ENCODE results near the gene CTXND2. TPM values are rescaled to one million over a fixed set of nuclear protein-coding genes. Genes with fewer than 3 reads are reported as not detected.

The CTXND2 gene
- polyA plus RNA-seq, 1 donor: not detected

GRCh38 chr1:150960646-150961045, 73.7 kb downstream of the CTXND2 start:
- no peak for DNase-seq (ENCODE audit: low read depth)

GRCh38 chr1:150961756-150962155, 74.8 kb downstream of the CTXND2 start:
- no peak for DNase-seq (ENCODE audit: low read depth)

Other genes with a start within 250 kb of the CTXND2 start
- 17.5 TPM for gene GOLPH3L, start 190.0 kb upstream of the CTXND2 start, polyA plus RNA-seq (ENCODE audit: insufficient read length)
- gene HORMAD1, start 166.2 kb upstream of the CTXND2 start, polyA plus RNA-seq (ENCODE audit: insufficient read length): 0.11 TPM
- 9.9 TPM for gene CTSS, start 121.4 kb upstream of the CTXND2 start, polyA plus RNA-seq (ENCODE audit: insufficient read length)
- gene CTSK, start 78.9 kb upstream of the CTXND2 start, polyA plus RNA-seq (ENCODE audit: insufficient read length): 57.6 TPM
- 34.5 TPM for gene ARNT, start 10.5 kb upstream of the CTXND2 start, polyA plus RNA-seq (ENCODE audit: insufficient read length)
- gene SETDB1, start 39.2 kb downstream of the CTXND2 start, polyA plus RNA-seq (ENCODE audit: insufficient read length): 38.6 TPM
- gene CERS2, start 87.7 kb downstream of the CTXND2 start, polyA plus RNA-seq (ENCODE audit: insufficient read length): 65.9 TPM
- gene ANXA9, start 95.2 kb downstream of the CTXND2 start, polyA plus RNA-seq (ENCODE audit: insufficient read length): 2.5 TPM
- 17.7 TPM for gene MINDY1, start 119.8 kb downstream of the CTXND2 start, polyA plus RNA-seq (ENCODE audit: insufficient read length)
- 25.1 TPM for gene PRUNE1, start 121.3 kb downstream of the CTXND2 start, polyA plus RNA-seq (ENCODE audit: insufficient read length)
- 0.70 TPM for gene BNIPL, start 149.4 kb downstream of the CTXND2 start, polyA plus RNA-seq (ENCODE audit: insufficient read length)
- 6.5 TPM for gene C1orf56, start 160.6 kb downstream of the CTXND2 start, polyA plus RNA-seq (ENCODE audit: insufficient read length)
- 53.3 TPM for gene CDC42SE1, start 172.5 kb downstream of the CTXND2 start, polyA plus RNA-seq (ENCODE audit: insufficient read length)
- 10.4 TPM for gene MLLT11, start 173.3 kb downstream of the CTXND2 start, polyA plus RNA-seq (ENCODE audit: insufficient read length)
- gene GABPB2, start 183.6 kb downstream of the CTXND2 start, polyA plus RNA-seq (ENCODE audit: insufficient read length): 5.2 TPM